T-cell (primary cell): Measurements from ENCODE around the gene PLPP6. TPM values are rescaled to one million over a fixed set of nuclear protein-coding genes. Genes with fewer than 3 reads are reported as not detected.

ENCODE experiments used
- ATAC-seq, 4 experiments: fragments of 200-7000 bp in 3 of 4; fragments of 150-1000 bp in 1 of 4; cut with Tn5 transposase; replicated peaks in 1 of 4; 1 replicate in 3 of 4; 2 replicates in 1 of 4; pipeline ENCODE4 v1.10.0; 2021; ENCODE audit warnings: moderate library complexity in 3 of 4, mild to moderate bottlenecking in 2 of 4, moderate number of reproducible peaks in 1 of 4
- CTCF ChIA-PET, 2 donors: fragments of 300-600 bp; sonication (Branson Sonifier 250); formaldehyde crosslinking; loops; one replicate each; lab custom pipeline; 2022; ENCODE audit warnings: antibody characterized with exemption in 2 of 2; lab: Charles Lee
- POLR2A ChIA-PET, 2 donors: fragments of 300-600 bp; sonication (Branson Sonifier 250); formaldehyde crosslinking; loops; one replicate each; lab custom pipeline; 2022; ENCODE audit warnings: antibody characterized with exemption in 2 of 2; lab: Charles Lee
- DNase-seq, 35 experiments: peaks; one replicate each; pipeline versions ENCODE4 v3.0.0 to v3.0.0-alpha.2; 2013 to 2023
- H3K27ac ChIP-seq: one replicate; pipeline ENCODE4 v1.5.1; 2013; ENCODE audit warnings: low read length
- H3K27me3 ChIP-seq, 2 experiments: replicated peaks in 1 of 2; 1 replicate in 1 of 2; 2 replicates in 1 of 2; pipeline versions ENCODE4 v1.6.1 to v1.7.0; 2013; ENCODE audit warnings: low read length in 1 of 2, mixed read lengths in 1 of 2; ENCODE audit not compliant: control insufficient read depth in 2 of 2, insufficient read depth in 2 of 2; ENCODE audit errors: extremely low read depth in 1 of 2
- H3K36me3 ChIP-seq, 2 donors: 1 replicate in 1 of 2; 2 replicates in 1 of 2; pipeline versions ENCODE4 v1.6.1 to v1.7.0; 2013; ENCODE audit warnings: low read length in 1 of 2; ENCODE audit not compliant: control insufficient read depth in 2 of 2, insufficient read depth in 1 of 2; ENCODE audit errors: extremely low read depth in 1 of 2
- H3K4me1 ChIP-seq, 2 experiments: 1 replicate in 1 of 2; 2 replicates in 1 of 2; pipeline versions ENCODE4 v1.6.1 to v1.7.0; 2013; ENCODE audit warnings: low read length in 2 of 2, mixed read lengths in 1 of 2; ENCODE audit not compliant: insufficient read depth in 2 of 2, control insufficient read depth in 1 of 2; ENCODE audit errors: extremely low read depth in 1 of 2
- H3K4me3 ChIP-seq, 2 donors: 1 replicate in 1 of 2; 2 replicates in 1 of 2; pipeline versions ENCODE4 v1.5.1 to v1.7.0; 2013; ENCODE audit warnings: mild to moderate bottlenecking in 2 of 2, low read length in 1 of 2, moderate library complexity in 1 of 2; ENCODE audit not compliant: control insufficient read depth in 1 of 2; ENCODE audit errors: extremely low read depth in 1 of 2
- H3K9me3 ChIP-seq: 2 replicates; pipeline ENCODE4 v1.7.0; 2013
- H3K27ac Mint-ChIP-seq, 2 donors: one replicate each; pipeline ENCODE4 v1.8.0; 2020 to 2021; ENCODE audit warnings: mild to moderate bottlenecking in 2 of 2, mixed read lengths in 2 of 2
- H3K27me3 Mint-ChIP-seq, 2 donors: one replicate each; pipeline ENCODE4 v1.8.0; 2021 to 2022; ENCODE audit warnings: mixed read lengths in 2 of 2
- H3K36me3 Mint-ChIP-seq: one replicate; pipeline ENCODE4 v1.8.0; 2021; ENCODE audit warnings: mixed read lengths
- H3K4me1 Mint-ChIP-seq, 3 donors: one replicate each; pipeline ENCODE4 v1.8.0; 2020 to 2022; ENCODE audit warnings: mixed read lengths in 3 of 3, mild to moderate bottlenecking in 1 of 3
- H3K4me3 Mint-ChIP-seq, 3 donors: one replicate each; pipeline ENCODE4 v1.8.0; 2020 to 2022; ENCODE audit warnings: mild to moderate bottlenecking in 3 of 3, mixed read lengths in 3 of 3, moderate library complexity in 3 of 3
- H3K9me3 Mint-ChIP-seq, 3 donors: one replicate each; pipeline ENCODE4 v1.8.0; 2020 to 2022; ENCODE audit warnings: mixed read lengths in 3 of 3
- WGBS: methylation state at CpG from one replicate; pipeline ENCODE4 v1.1.5; 2013; ENCODE audit warnings: missing lambda C conversion rate; ENCODE audit not compliant: insufficient coverage; 5-methylcytosine and 5-hydroxymethylcytosine counted together
- total RNA-seq, 35 experiments: library from RNA in 6 of 35; stranded (reverse) in 6 of 35; fragments of 120-200 nt in 1 of 35; gene quantifications; one replicate each; pipeline versions ENCODE4 v1.2.1 to v1.2.4 and lab custom pipeline; 2013 to 2026

The PLPP6 gene
- total RNA-seq, 5 donors from 2014 or later (not counting 1 experiment from before 2014, with no cell fraction given) = 6.7 to 15.8 (median 14.3) TPM

GRCh38 chr9:4679268-4680172 lies 17.4 kb downstream of the PLPP6 start, which contains the start of gene CDC37L1:
CDC37L1 (plus strand) TSS chr9:4679569; CDS start chr9:4679768, 199 bp downstream.
- WGBS = under 1% methylated on average over 64 of the region's 66 CpGs
- Histone ChIP-seq H3K27ac (peak within 1 kb of the TSS; percentile 97), H3K27me3 (no peaks in the 10 kb centered on the region), H3K36me3 (no peaks in the 10 kb centered on the region), H3K4me1 (peaks cover 7 to 18% of the 10 kb centered on the region in 2 experiments), H3K9me3 (no peaks in the 10 kb centered on the region), H3K4me3 (peak within 1 kb of the TSS; percentile 90 to 94)
- POLR2A ChIA-PET = interaction anchor here (0.6 to 1.0 kb wide), 10 partner anchors 12 to 1869 kb away, joined by 3 to 5 read pairs (median 3); partner anchors contain the start of genes PLPP6 (in 1 of the 2), PUM3 (in 1 of the 2) and RCL1 (in 1 of the 2)
- Mint-ChIP-seq H3K4me1 (peaks cover 12 to 18% (median 16%) of the 10 kb centered on the region in 3 donors), H3K36me3 (peaks cover 16% of the 10 kb centered on the region), H3K27me3 (no peaks in the 10 kb centered on the region), H3K9me3 (no peaks in the 10 kb centered on the region), H3K4me3 (no peak within 1 kb of the TSS), H3K27ac (no peak within 1 kb of the TSS)
- DNase-seq (peak; percentile 96 to 100 (median 99)), ATAC-seq (peak; percentile 93 to 95 (median 94))
- CTCF ChIA-PET = interaction anchor here (0.6 to 1.4 kb wide), 9 partner anchors 12 to 75 kb away, joined by 3 to 7 read pairs (median 4); partner anchors contain the start of genes PLPP6 (in 1 of the 2) and SPATA6L (in 1 of the 2)

- WGBS = 9% methylated on average over 7 of the region's 10 CpGs
- DNase-seq = peak in 4 of 35 experiments; percentile 6 to 41 (median 23)
- POLR2A ChIA-PET = no interaction called here
- Mint-ChIP-seq H3K4me3 (no peak overlapping the region), H3K36me3 (peaks cover 22% of the 10 kb centered on the region), H3K27ac (no peak overlapping the region), H3K9me3 (no peaks in the 10 kb centered on the region), H3K27me3 (no peaks in the 10 kb centered on the region), H3K4me1 (peaks cover 18 to 24% (median 22%) of the 10 kb centered on the region in 3 donors)
- Histone ChIP-seq H3K27ac (peak overlapping the region; percentile 97), H3K4me3 (peak overlapping the region; percentile 90 to 94), H3K4me1 (peaks cover 7 to 18% of the 10 kb centered on the region in 2 experiments), H3K27me3 (no peaks in the 10 kb centered on the region), H3K36me3 (peaks cover 0 to 5% of the 10 kb centered on the region in 2 donors), H3K9me3 (no peaks in the 10 kb centered on the region)
- ATAC-seq = peak in 1 of 4 experiments; percentile 1
- CTCF ChIA-PET = interaction anchor here in 1 of 2 donors (1.4 kb wide), 1 partner anchor 16 kb away, joined by 4 read pairs; no protein-coding TSS in a partner anchor
Measured at GRCh38 chr9:4680173-4680525, 18.1 kb downstream of the PLPP6 start.

GRCh38 chr9:4680750-4681149 lies 18.7 kb downstream of the PLPP6 start:
- Histone ChIP-seq H3K4me1 (peaks cover 7 to 18% of the 10 kb centered on the region in 2 experiments), H3K27ac (no peak overlapping the region), H3K9me3 (no peaks in the 10 kb centered on the region), H3K27me3 (no peaks in the 10 kb centered on the region), H3K36me3 (peaks cover 1 to 6% of the 10 kb centered on the region in 2 donors), H3K4me3 (peak overlapping the region in 1 of 2 donors; percentile 94)
- Mint-ChIP-seq H3K9me3 (no peaks in the 10 kb centered on the region), H3K4me1 (peaks cover 22 to 27% (median 26%) of the 10 kb centered on the region in 3 donors), H3K27ac (no peak overlapping the region), H3K36me3 (peaks cover 22% of the 10 kb centered on the region), H3K27me3 (no peaks in the 10 kb centered on the region), H3K4me3 (no peak overlapping the region)
- ATAC-seq = no peak
- no CpG with 5 or more reads among the region's 2 CpGs for WGBS
- POLR2A ChIA-PET = no interaction called here
- CTCF ChIA-PET = interaction anchor here in 1 of 2 donors (1.5 kb wide), 1 partner anchor 80 kb away, joined by 4 read pairs; no protein-coding TSS in a partner anchor
- DNase-seq = no peak

DNA sequence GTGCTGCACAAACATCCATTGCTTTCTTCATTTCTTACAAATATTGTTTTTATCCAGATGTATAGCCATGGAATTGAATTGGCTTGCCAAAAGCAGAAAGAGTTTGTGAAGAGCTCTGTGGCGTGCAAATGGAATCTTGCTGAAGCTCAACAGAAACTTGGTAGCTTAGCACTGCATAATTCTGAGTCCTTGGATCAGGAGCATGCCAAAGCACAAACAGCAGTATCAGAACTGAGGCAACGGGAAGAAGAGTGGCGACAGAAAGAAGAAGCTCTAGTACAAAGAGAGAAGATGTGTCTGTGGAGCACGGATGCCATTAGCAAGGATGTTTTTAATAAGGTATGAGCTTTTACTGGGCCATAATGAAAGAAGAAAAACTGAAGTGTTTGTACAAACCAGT lies 22.7 kb downstream of the PLPP6 start:
- Mint-ChIP-seq H3K9me3 (no peaks in the 10 kb centered on the region), H3K4me3 (no peak overlapping the region), H3K27me3 (no peaks in the 10 kb centered on the region), H3K27ac (peak overlapping the region; percentile 21 to 45), H3K4me1 (peaks cover 40 to 44% (median 41%) of the 10 kb centered on the region in 3 donors), H3K36me3 (peaks cover 34% of the 10 kb centered on the region)
- Histone ChIP-seq H3K4me3 (no peak overlapping the region), H3K36me3 (peaks cover 8 to 25% of the 10 kb centered on the region in 2 donors), H3K9me3 (no peaks in the 10 kb centered on the region), H3K27me3 (no peaks in the 10 kb centered on the region), H3K4me1 (peaks cover 7 to 14% of the 10 kb centered on the region in 2 experiments), H3K27ac (no peak overlapping the region)
- CTCF ChIA-PET = interaction anchor here (0.5 to 0.6 kb wide), 3 partner anchors 299 to 915 kb away, joined by 3 to 4 read pairs (median 3); no protein-coding TSS in a partner anchor
- WGBS = 93% methylated on average over 4 of the region's 4 CpGs
- ATAC-seq = no peak
- no peak for DNase-seq
- POLR2A ChIA-PET = interaction anchor here in 1 of 2 donors (0.7 kb wide), 1 partner anchor 150 kb away, joined by 3 read pairs; no protein-coding TSS in a partner anchor

GRCh38 chr9:4686112-4686511 lies 24.0 kb downstream of the PLPP6 start:
- WGBS = 100% methylated on average over 2 of the region's 4 CpGs
- Mint-ChIP-seq H3K9me3 (no peaks in the 10 kb centered on the region), H3K27me3 (no peaks in the 10 kb centered on the region), H3K4me3 (no peak overlapping the region), H3K27ac (peak overlapping the region; percentile 6 to 18), H3K4me1 (peaks cover 49 to 56% (median 51%) of the 10 kb centered on the region in 3 donors), H3K36me3 (peaks cover 46% of the 10 kb centered on the region)
- ChIA-PET CTCF (no interaction called here), POLR2A (interaction anchor here in 1 of 2 donors (1.1 kb wide), 1 partner anchor 60 kb away, joined by 4 read pairs; no protein-coding TSS in a partner anchor)
- Histone ChIP-seq H3K4me3 (no peak overlapping the region), H3K4me1 (peaks cover 2 to 7% of the 10 kb centered on the region in 2 experiments), H3K27me3 (no peaks in the 10 kb centered on the region), H3K27ac (no peak overlapping the region), H3K9me3 (no peaks in the 10 kb centered on the region), H3K36me3 (peaks cover 10 to 34% of the 10 kb centered on the region in 2 donors)
- ATAC-seq (no peak), DNase-seq (no peak)

DNA sequence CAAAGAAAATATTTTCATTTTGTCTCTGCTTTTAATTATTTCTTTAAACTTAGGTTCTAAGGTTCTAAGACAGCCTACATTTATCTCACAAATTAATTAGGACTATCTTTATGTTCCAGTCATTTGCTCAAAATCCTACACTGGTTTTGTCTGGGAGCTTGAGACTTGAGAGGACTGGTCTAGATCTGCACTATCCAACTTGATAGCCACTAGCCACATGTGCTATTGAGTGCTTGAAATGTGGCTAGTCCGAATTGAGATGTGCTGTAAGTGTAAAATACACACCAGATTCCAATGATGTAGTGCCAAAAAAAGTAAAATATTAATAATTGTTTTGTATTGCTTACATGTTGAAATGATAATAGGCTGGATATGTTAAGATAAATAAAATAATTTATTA lies 24.5 kb downstream of the PLPP6 start:
- ATAC-seq = no peak
- POLR2A ChIA-PET = interaction anchor here in 1 of 2 donors (1.1 kb wide), 1 partner anchor 60 kb away, joined by 4 read pairs; no protein-coding TSS in a partner anchor
- CTCF ChIA-PET = interaction anchor here in 1 of 2 donors (1.1 kb wide), 1 partner anchor 54 kb away, joined by 3 read pairs; no protein-coding TSS in a partner anchor
- Mint-ChIP-seq H3K27me3 (no peaks in the 10 kb centered on the region), H3K27ac (no peak overlapping the region), H3K36me3 (peaks cover 50% of the 10 kb centered on the region), H3K4me1 (peaks cover 53 to 61% (median 56%) of the 10 kb centered on the region in 3 donors), H3K4me3 (no peak overlapping the region), H3K9me3 (no peaks in the 10 kb centered on the region)
- DNase-seq = no peak
- peaks cover 1 to 4% of the 10 kb centered on the region in 2 experiments for H3K4me1 ChIP-seq
- H3K36me3 ChIP-seq = peaks cover 10 to 38% of the 10 kb centered on the region in 2 donors
- no peak overlapping the region for H3K4me3 ChIP-seq
- no peaks in the 10 kb centered on the region for H3K9me3 ChIP-seq
- no CpG with 5 or more reads among the region's 1 CpG for WGBS
- H3K27ac ChIP-seq = no peak overlapping the region
- H3K27me3 ChIP-seq = no peaks in the 10 kb centered on the region
